CMK (cell line): Measurements from ENCODE around the gene HTR3C.
"Not testable (repeated sequence)": the region's sequence is repeated elsewhere in the genome, so short reads cannot be mapped to it uniquely, and the experiment has no call there.

ENCODE experiments used
- DNase-seq: peaks from one replicate; pipeline ENCODE4 v3.0.0-alpha.2; 2010; ENCODE audit warnings: low read depth

HTR3C gene

GRCh38 chr3:184031187-184031792, 21.6 kb upstream of the HTR3C start, which contains the start of gene HTR3D:
Gene HTR3D (plus strand): TSS chr3:184031742. CDS start chr3:184031742, 0 bp downstream.
- DNase-seq: no peak

DNA sequence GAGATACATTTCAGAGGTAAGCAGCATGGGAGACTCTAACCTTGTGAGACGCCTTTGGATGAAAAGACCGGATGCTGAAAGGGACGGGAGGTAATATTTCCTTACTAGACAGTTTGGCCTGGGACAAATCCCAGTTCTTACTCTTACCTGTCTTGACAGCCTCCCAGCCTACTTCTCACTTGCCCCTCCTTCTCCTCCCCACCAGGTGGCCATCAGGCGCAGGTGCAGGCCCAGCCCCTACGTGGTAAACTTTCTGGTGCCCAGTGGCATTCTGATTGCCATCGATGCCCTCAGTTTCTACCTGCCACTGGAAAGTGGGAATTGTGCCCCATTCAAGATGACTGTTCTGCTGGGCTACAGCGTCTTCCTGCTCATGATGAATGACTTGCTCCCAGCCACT, 15.0 kb upstream of the HTR3C start:
- DNase-seq: no peak

- not testable (repeated sequence) for DNase-seq
Observed at GRCh38 chr3:184038307-184038706, 14.5 kb upstream of the HTR3C start.

GRCh38 chr3:184039414-184039813, 13.4 kb upstream of the HTR3C start:
- DNase-seq: no peak

DNA sequence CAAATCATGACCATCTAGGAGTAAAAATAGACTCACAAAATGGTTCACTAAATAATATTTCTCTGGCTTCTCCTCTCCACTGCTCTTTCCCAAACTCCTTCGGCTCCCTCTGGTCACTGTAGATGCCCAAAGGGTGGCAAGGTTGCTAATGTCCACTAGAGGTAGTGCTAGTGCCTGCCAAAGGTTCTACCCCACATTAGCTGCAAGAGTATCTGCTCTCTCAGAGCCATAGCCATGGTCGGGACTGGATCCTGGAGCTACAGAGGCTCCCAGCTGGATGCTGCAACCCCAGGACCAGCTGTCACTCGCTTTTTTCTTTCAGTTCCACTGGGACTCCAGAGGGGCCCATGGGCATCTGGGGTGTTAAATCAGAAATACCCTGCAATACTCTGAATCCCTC, 12.8 kb upstream of the HTR3C start:
- peak; percentile 5 for DNase-seq

DNA sequence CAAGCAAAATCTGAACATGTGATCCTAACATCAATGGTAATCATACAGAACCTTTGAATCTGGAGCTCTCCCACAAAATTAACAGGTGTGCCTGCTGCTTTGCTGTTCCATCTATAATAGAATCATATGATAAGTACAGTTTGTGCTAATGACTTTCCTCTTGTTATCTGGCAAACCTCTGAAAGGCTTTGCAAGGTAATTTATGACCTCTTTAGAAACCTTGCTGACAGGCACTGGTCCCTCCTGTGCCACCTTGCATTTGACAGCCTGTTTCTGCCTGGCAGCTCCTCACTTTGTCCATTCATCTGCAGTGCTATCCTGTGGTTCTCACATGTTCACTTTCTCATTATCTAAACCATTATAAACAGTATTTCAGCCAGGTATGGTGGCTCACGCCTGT, 10.2 kb upstream of the HTR3C start:
- DNase-seq: no peak

DNA sequence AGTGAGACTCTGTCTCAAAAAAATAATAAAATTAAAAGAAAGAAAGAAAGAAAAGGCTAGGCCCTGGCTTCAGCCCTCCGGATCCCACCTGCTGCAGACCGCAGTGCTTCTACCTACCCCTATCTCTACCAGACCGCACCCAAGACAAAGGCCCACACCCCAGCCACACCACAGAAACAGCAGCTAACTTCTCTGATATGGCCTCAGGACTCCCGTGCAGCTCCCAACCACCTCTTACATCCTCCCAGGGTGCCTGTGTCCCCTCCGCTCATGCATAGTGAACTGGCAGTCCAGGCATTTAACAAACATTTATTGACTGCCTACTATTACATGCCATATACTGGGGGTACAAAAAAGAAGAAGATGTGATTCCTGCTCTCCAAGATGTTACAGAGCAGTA, 6.9 kb upstream of the HTR3C start:
- DNase-seq: no peak

GRCh38 chr3:184050217-184050847, 2.5 kb upstream of the HTR3C start:
- DNase-seq: no peak

- no peak for DNase-seq
Observed at GRCh38 chr3:184058029-184058428, 5.2 kb downstream of the HTR3C start.

DNA sequence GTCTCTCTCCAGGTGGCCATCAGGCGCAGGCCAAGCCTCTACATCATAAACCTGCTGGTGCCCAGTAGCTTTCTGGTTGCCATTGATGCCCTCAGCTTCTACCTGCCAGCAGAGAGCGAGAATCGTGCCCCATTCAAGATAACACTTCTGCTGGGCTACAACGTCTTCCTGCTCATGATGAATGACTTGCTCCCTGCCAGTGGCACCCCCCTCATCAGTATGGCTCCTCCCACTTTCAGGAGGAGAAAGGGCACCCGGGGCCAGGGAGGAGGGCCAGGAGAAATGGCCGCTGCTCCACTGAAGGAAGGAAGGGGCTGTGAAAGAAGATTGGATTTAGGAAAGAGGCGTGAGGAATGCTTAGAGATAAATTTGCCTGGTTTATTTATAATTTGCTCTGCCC, 6.6 kb downstream of the HTR3C start:
- DNase-seq: no peak

GRCh38 chr3:184062637-184063036, 9.8 kb downstream of the HTR3C start:
- DNase-seq: no peak

GRCh38 chr3:184066211-184066610, 13.4 kb downstream of the HTR3C start:
- no peak for DNase-seq

DNA sequence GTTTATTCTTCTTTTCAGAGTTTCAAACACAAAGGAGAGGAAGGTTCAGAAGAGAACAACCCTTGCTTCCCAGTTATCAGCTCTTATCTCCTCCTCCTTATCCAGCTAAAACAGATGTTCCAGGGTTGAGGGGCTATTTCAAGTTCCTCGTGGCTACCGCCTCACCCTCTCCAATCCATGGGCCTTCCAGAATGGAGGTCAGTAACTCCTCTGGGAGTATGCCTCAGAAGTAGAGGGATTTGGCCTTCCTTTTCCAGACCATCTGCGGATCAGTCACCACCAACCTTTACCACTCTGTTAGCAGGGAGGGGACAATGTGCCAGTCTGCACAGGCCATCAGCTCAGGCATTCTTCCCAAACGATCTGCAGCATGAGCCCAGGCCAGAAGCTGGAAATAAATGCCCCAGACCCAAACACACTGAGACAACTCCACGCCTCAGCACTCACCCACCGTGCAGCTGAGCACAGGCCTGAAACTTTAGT, 14.8 kb downstream of the HTR3C start:
- DNase-seq: peak; percentile 9

GRCh38 chr3:184068344-184068743, 15.5 kb downstream of the HTR3C start:
- no peak for DNase-seq

GRCh38 chr3:184071142-184071541, 18.3 kb downstream of the HTR3C start:
- not testable (repeated sequence) for DNase-seq

GRCh38 chr3:184073621-184074020, 20.8 kb downstream of the HTR3C start:
- no peak for DNase-seq

DNA sequence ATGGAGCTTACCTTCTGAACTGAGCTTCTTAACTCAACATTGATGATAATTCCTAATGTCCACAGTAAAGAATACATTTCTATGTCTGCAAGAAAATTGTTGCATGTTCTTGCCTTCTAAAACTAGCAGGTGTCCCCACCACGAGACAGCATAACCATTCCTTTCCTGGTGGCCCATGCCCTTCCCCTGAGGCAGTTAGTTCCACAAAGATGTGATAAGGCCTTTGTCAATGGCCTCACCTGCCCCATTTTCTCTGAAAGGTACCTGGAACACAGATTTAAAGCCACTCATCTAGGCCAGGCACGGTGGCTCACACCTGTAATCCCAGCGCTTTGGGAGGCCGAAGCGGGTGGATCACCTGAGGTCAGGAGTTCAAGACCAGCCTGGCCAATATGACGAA, 23.1 kb downstream of the HTR3C start:
- no peak for DNase-seq

DNA sequence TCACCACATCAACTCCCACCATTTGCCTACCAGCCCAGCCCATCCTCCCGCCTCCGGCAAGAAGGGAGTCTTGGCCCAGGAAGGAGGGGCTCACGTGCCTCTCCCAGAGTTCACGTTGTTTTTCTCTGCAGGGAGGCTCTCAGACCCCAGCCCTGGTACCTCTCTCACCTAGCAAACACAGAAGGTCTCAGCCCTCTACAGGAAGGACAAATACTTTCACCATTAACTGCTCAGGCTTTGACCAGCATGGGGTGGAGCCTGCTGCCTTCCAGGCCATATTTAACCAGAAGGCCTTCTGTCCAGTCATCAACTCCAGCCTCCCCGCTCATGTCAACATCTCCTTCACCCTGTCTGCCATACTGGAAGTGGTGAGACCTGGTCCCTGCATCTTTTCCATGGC, 25.0 kb downstream of the HTR3C start:
- DNase-seq: no peak

DNA sequence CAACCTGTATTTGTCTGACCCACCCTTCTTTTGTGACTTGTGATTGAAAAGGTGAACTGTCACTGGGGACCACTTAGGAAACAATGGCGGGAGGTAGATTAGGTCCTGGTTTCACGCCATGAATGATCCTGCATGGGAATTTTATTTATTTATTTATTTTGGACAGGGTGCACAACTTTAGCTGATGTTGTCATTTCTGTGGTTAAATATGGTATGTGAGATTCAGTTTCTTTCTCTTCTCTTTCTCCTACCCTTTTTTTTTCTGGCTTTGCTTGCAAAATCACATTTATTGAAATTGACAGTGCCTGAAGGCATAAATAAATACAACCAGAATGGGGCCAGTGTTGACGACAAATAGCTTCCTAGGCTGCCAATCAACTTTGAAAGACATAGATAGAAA, 26.0 kb downstream of the HTR3C start:
- no peak for DNase-seq

DNA sequence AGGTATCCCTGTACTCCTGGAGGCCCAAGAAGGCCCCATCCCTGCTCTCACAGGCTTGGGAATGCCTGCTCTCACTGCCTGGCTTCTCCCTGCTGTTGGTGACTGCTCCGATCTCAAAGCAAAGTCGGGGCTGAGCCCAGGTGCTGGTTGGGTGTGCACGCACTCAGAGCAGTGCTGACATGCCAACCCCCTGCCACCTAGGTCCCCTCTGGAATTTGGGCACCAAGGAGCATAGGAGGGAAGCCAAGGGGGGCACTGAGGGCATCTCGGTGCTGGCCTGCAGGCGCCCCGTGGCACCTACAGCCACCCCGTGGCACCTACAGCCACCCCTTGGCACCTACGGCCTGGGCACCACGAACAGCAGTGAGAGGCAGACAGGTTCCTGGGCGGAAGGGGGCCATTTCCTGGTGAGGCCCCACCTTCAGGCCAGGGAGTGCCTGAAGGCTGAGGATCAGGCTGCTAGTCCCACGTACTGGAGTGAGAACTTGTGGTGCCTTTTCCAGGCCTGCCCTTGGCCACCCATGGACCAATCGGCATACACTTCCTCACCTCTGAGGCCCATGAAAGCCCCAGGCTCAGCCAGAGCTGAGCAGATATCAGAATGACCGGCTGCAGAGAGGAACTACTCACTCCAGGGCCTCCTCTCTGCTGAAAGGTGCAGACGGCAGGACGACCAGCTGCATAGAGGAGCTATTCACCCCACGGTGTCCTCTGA, 28.4 kb downstream of the HTR3C start:
- no peak for DNase-seq

- DNase-seq: no peak
Observed at GRCh38 chr3:184082034-184082433, 29.2 kb downstream of the HTR3C start.

DNA sequence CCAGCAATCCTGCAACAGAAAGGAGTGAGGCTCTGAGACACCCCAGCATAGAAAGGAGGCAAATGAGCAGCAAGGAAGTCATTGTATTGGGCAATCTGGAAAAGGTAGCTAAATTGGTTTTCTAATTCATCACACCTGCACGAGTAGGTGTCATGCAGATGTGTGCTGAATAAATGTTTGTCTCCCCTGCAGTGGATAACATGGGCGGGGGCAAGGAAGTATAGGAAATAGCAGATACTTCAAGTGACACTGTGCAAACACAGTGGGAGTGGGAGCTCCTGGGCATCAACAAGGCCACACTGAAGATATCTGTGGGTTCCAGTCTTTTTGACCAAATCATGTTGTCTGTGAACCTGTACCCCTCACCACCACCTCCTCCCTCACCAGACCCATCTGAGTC, 29.6 kb downstream of the HTR3C start:
- no peak for DNase-seq

DNA sequence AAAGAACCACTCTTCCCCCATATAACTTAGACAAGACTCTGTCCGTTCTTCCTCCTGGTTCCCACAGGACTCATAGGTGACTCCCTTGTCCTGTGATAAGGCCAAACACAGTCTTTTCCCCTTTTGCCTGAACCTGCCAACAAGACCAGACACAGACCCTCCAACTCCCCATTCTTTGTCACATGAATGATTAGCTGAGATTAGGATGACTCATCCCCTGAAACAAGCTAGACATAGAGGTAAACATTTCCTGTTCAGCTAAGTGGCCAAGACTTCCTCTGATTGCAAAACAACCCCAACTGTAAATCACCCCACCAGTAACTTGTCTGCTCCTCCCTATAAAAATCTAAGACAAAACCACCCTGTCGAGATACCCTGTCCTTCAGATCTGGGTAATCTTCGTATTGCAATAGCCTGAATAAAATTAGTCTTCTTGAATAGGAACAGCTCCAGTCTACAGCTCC, 32.6 kb downstream of the HTR3C start:
- DNase-seq: no peak
